Measurements from ENCODE around the gene SRGAP3. TPM values are rescaled to one million over a fixed set of nuclear protein-coding genes. Genes with fewer than 3 reads are reported as not detected.

Gene SRGAP3
- total RNA-seq, 1 experiment from 2014 or later = 17.9 TPM

DNA sequence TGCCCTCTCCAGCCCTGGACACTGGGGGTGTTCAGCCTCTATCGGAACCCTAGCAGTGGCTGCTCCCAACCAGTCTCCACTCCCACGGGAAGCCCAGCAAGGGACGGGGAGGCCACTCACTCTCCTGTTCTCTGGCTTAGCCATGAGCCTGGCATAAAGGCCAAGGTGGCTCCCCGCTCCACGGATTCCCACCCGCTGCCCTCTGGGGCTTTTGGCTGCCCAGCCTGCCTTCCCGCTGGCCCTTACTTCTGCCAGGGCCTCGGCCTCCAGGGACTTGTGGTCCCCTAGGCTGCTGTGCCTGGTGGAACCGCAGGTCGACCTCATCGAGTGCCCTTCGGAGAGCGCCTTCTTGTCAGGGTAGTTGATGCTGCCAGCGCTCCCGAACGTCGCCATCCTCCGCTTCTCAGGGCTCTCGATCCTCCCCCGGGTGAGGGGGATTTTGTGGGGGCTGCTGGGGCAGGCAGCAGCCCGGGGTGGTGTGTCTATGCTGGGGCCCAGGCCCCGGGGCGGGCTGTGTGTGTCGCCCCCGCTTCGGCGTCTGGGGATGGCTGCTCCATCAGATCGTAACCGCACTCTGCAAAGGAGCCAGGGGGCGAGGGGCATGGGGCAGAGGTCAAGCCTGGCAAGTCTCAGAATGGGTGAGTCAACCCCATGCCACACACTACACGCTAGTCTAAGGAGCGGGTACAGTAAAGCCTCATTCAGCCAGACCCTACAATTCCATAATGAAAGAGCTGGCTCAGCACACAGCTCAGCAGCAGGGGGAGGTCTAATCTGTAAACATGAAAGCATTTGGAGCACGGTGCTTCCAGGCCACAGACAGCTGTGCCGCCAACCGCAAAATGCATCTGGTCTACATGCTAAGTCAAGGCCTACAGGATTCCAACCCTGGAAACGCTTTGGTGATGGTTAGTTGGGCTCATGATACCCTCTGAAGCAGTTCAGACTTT is 258.9 kb downstream of the SRGAP3 start (continued):
- TF ChIP-seq E2F1 (CRISPR knock-in tag; IDR thresholded peaks at IDR 0.05) (no peak), NFE2L1 (CRISPR knock-in tag; IDR thresholded peaks at IDR 0.05) (no peak), GRHL2 (CRISPR knock-in tag; IDR thresholded peaks at IDR 0.05; ENCODE audit: insufficient replicate concordance, severe bottlenecking) (no peak), ZNF416 (CRISPR knock-in tag; IDR thresholded peaks at IDR 0.05) (no peak), JAZF1 (CRISPR knock-in tag; IDR thresholded peaks at IDR 0.05) (no peak), GABPB1 (CRISPR knock-in tag; IDR thresholded peaks at IDR 0.05) (no peak), CTCF (IDR thresholded peaks at IDR 0.05) (no peak)
- TF ChIP-seq, protein P1, sequence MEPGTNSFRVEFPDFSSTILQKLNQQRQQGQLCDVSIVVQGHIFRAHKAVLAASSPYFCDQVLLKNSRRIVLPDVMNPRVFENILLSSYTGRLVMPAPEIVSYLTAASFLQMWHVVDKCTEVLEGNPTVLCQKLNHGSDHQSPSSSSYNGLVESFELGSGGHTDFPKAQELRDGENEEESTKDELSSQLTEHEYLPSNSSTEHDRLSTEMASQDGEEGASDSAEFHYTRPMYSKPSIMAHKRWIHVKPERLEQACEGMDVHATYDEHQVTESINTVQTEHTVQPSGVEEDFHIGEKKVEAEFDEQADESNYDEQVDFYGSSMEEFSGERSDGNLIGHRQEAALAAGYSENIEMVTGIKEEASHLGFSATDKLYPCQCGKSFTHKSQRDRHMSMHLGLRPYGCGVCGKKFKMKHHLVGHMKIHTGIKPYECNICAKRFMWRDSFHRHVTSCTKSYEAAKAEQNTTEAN (CRISPR knock-in tag; IDR thresholded peaks at IDR 0.05) = no peak

- no peak for DNase-seq (ENCODE audit: low spot score)
- Mint-ChIP-seq H3K9me3 (no peaks in the 10 kb centered on the region), H3K4me3 (no peak overlapping the region), H3K4me1 (peaks cover 15% of the 10 kb centered on the region), H3K27me3 (ENCODE audit: low read depth) (no peaks in the 10 kb centered on the region), H3K27ac (no peak overlapping the region), H3K36me3 (no peaks in the 10 kb centered on the region)
- TF ChIP-seq RELA (CRISPR knock-in tag; IDR thresholded peaks at IDR 0.05; ENCODE audit: borderline replicate concordance) (no peak), ZNF232 (CRISPR knock-in tag; IDR thresholded peaks at IDR 0.05) (no peak), ZNF281 (CRISPR knock-in tag; IDR thresholded peaks at IDR 0.05) (no peak), FOXJ3 (CRISPR knock-in tag; IDR thresholded peaks at IDR 0.05; ENCODE audit: borderline replicate concordance) (no peak), OVOL2 (CRISPR knock-in tag; IDR thresholded peaks at IDR 0.05; ENCODE audit: borderline replicate concordance) (no peak), GTF2I (CRISPR knock-in tag; conservative IDR thresholded peaks at IDR 0.05) (no peak), ZNF219 (CRISPR knock-in tag; IDR thresholded peaks at IDR 0.05; ENCODE audit: borderline replicate concordance) (no peak)
- TF ChIP-seq, protein P2, sequence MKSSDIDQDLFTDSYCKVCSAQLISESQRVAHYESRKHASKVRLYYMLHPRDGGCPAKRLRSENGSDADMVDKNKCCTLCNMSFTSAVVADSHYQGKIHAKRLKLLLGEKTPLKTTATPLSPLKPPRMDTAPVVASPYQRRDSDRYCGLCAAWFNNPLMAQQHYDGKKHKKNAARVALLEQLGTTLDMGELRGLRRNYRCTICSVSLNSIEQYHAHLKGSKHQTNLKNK (CRISPR knock-in tag; IDR thresholded peaks at IDR 0.05) = no peak
- TF ChIP-seq, protein P3, sequence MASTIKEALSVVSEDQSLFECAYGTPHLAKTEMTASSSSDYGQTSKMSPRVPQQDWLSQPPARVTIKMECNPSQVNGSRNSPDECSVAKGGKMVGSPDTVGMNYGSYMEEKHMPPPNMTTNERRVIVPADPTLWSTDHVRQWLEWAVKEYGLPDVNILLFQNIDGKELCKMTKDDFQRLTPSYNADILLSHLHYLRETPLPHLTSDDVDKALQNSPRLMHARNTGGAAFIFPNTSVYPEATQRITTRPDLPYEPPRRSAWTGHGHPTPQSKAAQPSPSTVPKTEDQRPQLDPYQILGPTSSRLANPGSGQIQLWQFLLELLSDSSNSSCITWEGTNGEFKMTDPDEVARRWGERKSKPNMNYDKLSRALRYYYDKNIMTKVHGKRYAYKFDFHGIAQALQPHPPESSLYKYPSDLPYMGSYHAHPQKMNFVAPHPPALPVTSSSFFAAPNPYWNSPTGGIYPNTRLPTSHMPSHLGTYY (CRISPR knock-in tag; IDR thresholded peaks at IDR 0.05) = no peak
- TF ChIP-seq, protein P4, sequence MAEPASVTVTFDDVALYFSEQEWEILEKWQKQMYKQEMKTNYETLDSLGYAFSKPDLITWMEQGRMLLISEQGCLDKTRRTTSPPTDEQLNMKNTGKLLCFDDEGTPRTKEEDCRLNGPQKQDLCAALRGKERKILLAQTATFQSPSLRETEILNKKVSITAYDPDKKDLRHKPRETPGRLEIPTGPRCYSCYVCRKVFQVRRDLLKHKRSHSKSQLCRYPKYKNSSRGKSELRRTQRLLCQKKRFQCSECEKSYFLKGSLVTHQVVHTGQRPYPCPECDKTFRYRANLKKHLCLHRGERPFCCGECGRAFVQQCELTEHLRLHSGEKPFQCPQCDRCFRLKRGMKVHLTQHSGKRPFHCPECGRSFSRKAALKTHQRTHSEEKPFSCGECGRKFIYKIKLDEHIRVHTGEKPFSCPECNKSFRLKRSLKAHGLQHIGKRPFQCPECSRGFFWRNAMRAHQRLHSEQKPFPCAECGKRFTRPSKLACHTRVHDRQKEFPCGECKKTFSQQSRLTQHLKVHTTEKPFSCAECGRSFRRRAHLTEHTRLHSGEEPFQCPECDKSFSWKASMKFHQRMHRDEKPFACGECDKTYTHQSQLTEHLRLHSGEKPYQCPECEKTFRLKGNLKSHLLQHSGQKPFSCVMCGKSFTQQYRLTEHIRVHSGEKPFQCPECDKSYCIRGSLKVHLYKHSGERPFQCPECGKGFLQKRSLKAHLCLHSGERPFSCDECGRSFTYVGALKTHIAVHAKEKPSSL (CRISPR knock-in tag; conservative IDR thresholded peaks at IDR 0.05) = no peak
- ChIA-PET CTCF (interaction anchor here (0.7 to 5.8 kb wide), 24 partner anchors 9 to 408 kb away, joined by 3 to 115 read pairs (median 12); partner anchors contain the start of genes OXTR and SRGAP3), POLR2A (no interaction called here)
- no peak for ATAC-seq
These were observed 260.5 kb downstream of the SRGAP3 start for GRCh38 chr3:8988791-8989558.

Data from WTC11 (cell line).